OCI-LY3 (cell line): Measurements from ENCODE around the gene PCSK1N.
"Not testable (repeated sequence)": the region's sequence is repeated elsewhere in the genome, so short reads cannot be mapped to it uniquely, and the experiment has no call there.

ENCODE experiments used
- CTCF ChIP-seq: fragments of 200-600, 300-600 bp; sonication (generic); IDR thresholded peaks from 2 replicates; pipeline ENCODE4 v1.5.1; 2014; ENCODE audit warnings: antibody characterized with exemption, low read length, low read depth
- EZH2phosphoT487 ChIP-seq: fragments of 200-600 bp; shearing (Covaris generic); IDR thresholded peaks from 2 replicates; pipeline ENCODE4 v1.6.1; 2018; ENCODE audit warnings: antibody characterized with exemption, mixed run types, low read depth

- not testable (repeated sequence) for TF ChIP-seq CTCF, EZH2phosphoT487
Measured at GRCh38 chrX:48876944-48877343, 41.5 kb upstream of the PCSK1N start.
